Stimulated activated CD8-positive, alpha-beta memory T cell treated with anti-CD3 and anti-CD28 coated beads, Interleukin-12 subunit alpha, Interleukin-12 subunit beta, amount 100 ng/mL, for 4 hours (primary cell): ENCODE data around the gene CEACAM21.
"Not testable (repeated sequence)": the region's sequence is repeated elsewhere in the genome, so short reads cannot be mapped to it uniquely, and the experiment has no call there.

Experiments used
- DNase-seq: peaks from one replicate; pipeline ENCODE4 v3.0.0-alpha.2; 2020; ENCODE audit warnings: low read depth

Gene CEACAM21

GRCh38 chr19:41549884-41550283, 26.1 kb upstream of the CEACAM21 start:
- no peak for DNase-seq

- no peak for DNase-seq
Measured at GRCh38 chr19:41551212-41551610, 24.8 kb upstream of the CEACAM21 start.

DNA sequence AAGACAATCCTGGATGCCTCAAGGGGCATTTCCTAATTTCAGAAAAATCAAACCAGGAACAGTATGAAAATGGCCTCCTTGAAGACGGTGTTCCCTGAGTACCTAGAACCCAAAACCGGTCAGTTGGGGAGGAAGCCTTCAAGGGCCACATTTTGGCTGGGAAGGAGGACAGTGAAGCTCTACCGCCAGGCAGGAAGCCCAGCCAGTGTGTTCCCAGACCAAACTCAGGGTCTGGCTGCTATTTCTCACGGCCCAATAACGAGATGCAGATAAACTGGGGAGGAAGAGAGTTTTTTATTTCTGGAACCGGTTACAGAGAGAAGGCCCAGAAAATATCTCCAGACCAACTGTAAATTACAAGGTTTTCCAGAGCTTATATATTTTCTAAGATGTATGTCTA, 24.3 kb upstream of the CEACAM21 start:
- DNase-seq, result no peak

- DNase-seq, result no peak
Measured at GRCh38 chr19:41552558-41552957, 23.4 kb upstream of the CEACAM21 start.

- DNase-seq, result no peak
Measured at GRCh38 chr19:41553804-41554203, 22.2 kb upstream of the CEACAM21 start.

- DNase-seq, result no peak
Measured at GRCh38 chr19:41554907-41555306, 21.1 kb upstream of the CEACAM21 start.

- DNase-seq, result no peak
Measured at GRCh38 chr19:41555748-41556147, 20.2 kb upstream of the CEACAM21 start.

GRCh38 chr19:41563854-41564514, 12.0 kb upstream of the CEACAM21 start:
- DNase-seq, result no peak

GRCh38 chr19:41564515-41565378, 11.2 kb upstream of the CEACAM21 start:
- no peak for DNase-seq

GRCh38 chr19:41565379-41565720, 10.6 kb upstream of the CEACAM21 start:
- DNase-seq, result no peak

GRCh38 chr19:41566001-41566400, 10.0 kb upstream of the CEACAM21 start:
- DNase-seq, result no peak

DNA sequence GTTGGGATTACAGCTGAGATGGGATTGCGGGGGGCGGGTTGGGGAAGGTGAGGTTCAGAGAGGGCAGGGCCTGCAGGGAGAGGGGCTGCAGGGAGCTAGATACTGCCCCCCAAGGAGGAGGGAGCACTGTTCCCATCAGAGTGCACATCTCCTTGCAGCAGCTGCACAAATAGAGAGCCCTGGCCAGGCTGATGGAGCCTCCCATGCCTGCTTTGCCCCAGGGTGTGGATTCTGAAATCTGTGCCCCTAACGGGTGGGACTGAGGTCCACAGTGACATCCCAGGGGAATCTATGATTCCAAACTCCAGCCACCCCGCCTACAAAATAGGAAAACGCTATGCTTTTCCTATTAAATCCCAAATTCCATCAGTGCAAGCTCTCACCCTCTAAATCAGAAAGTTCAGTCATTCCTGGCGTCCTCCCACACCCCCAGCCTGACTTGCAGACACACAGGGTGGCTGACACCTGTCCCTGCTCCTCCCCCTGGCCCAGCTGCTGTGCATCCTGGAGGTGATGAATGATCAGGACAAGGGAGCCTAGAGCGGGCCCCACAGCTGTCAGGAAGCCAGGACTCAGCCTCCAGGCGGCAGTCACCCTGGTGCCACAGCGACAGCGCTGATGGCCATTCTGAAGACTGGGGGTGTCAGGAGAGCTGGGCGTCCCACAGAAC, 6.3 kb upstream of the CEACAM21 start:
- no peak for DNase-seq

DNA sequence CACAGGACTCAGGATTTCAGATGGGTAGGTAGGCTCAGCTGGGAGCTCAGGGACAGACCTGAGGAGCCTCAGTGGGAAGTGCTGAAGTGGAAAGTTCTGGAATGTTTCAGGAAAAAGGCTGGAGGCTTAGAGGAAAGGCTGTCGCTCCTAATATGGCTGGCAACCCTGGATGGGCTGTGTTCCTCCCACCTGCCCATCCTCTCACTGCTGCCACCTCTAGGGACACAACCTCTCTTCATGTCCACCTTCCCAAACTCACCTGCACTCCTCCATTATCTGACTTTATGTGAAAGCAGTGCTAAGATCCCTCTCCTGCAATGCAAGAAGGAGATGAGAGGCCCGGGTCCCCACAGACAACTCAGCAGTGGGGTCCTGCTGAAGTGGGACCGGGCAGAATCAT, 5.8 kb upstream of the CEACAM21 start:
- DNase-seq, result no peak

GRCh38 chr19:41570639-41571112, 5.3 kb upstream of the CEACAM21 start:
- DNase-seq, result peak; percentile 55

GRCh38 chr19:41577144-41577830, 1.3 kb downstream of the CEACAM21 start:
- DNase-seq, result no peak

DNA sequence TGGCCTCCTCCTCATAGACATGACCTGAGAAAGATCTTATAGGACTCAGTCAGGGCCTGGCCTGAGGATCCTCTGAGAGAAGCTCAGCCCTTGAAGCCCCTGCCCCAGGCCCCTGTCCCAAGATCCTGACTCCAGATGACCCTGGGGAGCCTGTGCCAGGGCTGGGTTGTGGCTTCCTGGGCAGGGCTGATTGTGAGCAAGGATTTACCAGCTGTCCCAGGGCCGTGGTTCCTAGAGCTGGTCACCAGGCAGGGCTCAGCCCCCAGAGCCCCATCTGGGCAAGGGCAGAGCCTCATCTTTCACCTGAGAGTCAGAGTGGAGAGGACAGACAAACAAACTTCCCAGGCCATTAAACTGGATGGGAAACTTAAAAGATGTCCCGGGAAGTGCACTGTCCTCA, 1.9 kb downstream of the CEACAM21 start:
- DNase-seq, result no peak

GRCh38 chr19:41578886-41579285, 2.9 kb downstream of the CEACAM21 start:
- no peak for DNase-seq

- not testable (repeated sequence) for DNase-seq
Measured at GRCh38 chr19:41581068-41581467, 5.1 kb downstream of the CEACAM21 start.

DNA sequence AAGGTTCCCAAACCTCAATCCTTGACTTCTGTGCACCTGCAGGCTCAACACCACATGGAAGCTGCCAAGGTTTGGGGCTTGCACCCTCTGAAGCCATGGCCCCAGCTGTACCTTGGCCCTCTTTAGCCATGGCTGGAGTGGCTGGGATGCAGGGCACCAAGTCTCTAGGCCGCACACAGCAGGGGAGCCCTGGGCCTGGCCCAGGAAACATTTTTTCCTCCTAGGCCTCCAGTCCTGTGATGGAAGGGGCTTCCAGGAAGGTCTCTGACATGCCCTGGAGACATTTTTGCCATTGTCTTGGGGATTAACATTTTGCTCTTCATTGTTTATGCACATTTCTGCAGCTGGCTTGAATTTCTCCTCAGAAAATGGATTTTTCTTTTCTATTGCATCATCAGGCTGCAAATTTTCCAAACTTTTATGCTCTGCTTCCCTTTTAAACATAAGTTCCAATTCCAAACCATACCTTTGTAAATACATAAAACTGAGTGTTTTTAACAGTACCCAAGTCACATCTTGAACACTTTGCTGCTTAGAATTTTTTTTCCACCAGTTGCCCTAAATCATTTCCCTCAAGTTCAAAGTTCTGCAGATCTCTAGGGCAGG, 6.7 kb downstream of the CEACAM21 start:
- DNase-seq, result not testable (repeated sequence)

GRCh38 chr19:41584260-41584810, 8.4 kb downstream of the CEACAM21 start:
- no peak for DNase-seq

- no peak for DNase-seq
Measured at GRCh38 chr19:41584931-41585330, 9.0 kb downstream of the CEACAM21 start.

GRCh38 chr19:41586064-41586463, 10.1 kb downstream of the CEACAM21 start:
- DNase-seq, result no peak
